PC-3 (cell line): ENCODE results near the gene TAS2R31. TPM values are rescaled to one million over a fixed set of nuclear protein-coding genes. Genes with fewer than 3 reads are reported as not detected.

Experiments used
- ATAC-seq: fragments of 200-7000 bp; cut with Tn5 transposase; 2 replicates; pipeline ENCODE4 v1.9.1; 2020; ENCODE audit warnings: mild to moderate bottlenecking, moderate library complexity
- Bru-seq: library from RNA; stranded (reverse); fragments of 400-500 nt; gene quantifications from one replicate; lab custom pipeline; 2021; lab: Mats Ljungman, UMichigan
- BruChase-seq, 2 experiments: library from RNA; stranded (reverse); fragments of 400-500 nt; gene quantifications; one replicate each; lab custom pipeline; 2021; lab: Mats Ljungman, UMichigan
- BruUV-seq: library from RNA; stranded (reverse); fragments of 400-500 nt; replicated peaks from 2 replicates; lab custom pipeline; 2021; lab: Mats Ljungman, UMichigan
- CTCF ChIA-PET: fragments of 300-600 bp; sonication (Branson Sonifier 250); formaldehyde crosslinking; loops from one replicate; lab custom pipeline; 2022; ENCODE audit warnings: antibody characterized with exemption; lab: Charles Lee
- POLR2A ChIA-PET: fragments of 300-600 bp; sonication (Branson Sonifier 250); formaldehyde crosslinking; loops from one replicate; lab custom pipeline; 2022; ENCODE audit warnings: antibody characterized with exemption; ENCODE audit not compliant: unreplicated experiment; lab: Charles Lee
- DNase-seq: peaks from one replicate; pipeline ENCODE4 v3.0.0-alpha.2; 2015
- H2AFZ ChIP-seq: fragments of 300-600 bp; sonication (generic); 2 replicates; pipeline ENCODE4 v1.6.0; 2016; ENCODE audit warnings: antibody characterized with exemption, low read length
- H3F3A ChIP-seq: fragments of 300-600 bp; sonication (generic); one replicate; pipeline ENCODE4 v1.6.0; 2017; ENCODE audit warnings: antibody characterized with exemption, low read length, control low read depth, mild to moderate bottlenecking; ENCODE audit not compliant: unreplicated experiment
- H3K27ac ChIP-seq: fragments of 300-600 bp; sonication (generic); 2 replicates; pipeline ENCODE4 v1.5.1; 2016; ENCODE audit warnings: mild to moderate bottlenecking, low read length
- H3K27me3 ChIP-seq: fragments of 300-600 bp; sonication (generic); 2 replicates; pipeline ENCODE4 v1.6.1; 2016; ENCODE audit warnings: low read length, mixed read lengths
- H3K36me3 ChIP-seq: fragments of 300-600 bp; sonication (generic); 2 replicates; pipeline ENCODE4 v1.6.1; 2016; ENCODE audit warnings: low read depth, mixed run types, low read length, mixed read lengths
- H3K4me1 ChIP-seq: fragments of 300-600 bp; sonication (generic); 2 replicates; pipeline ENCODE4 v1.5.1; 2016; ENCODE audit warnings: low read length; ENCODE audit not compliant: insufficient read depth
- H3K4me2 ChIP-seq: fragments of 300-600 bp; sonication (generic); 2 replicates; pipeline ENCODE4 v1.6.0; 2016; ENCODE audit warnings: low read length
- H3K4me3 ChIP-seq: fragments of 300-600 bp; sonication (generic); 2 replicates; pipeline ENCODE4 v1.5.1; 2016; ENCODE audit warnings: mild to moderate bottlenecking, low read length, mixed read lengths
- H3K79me2 ChIP-seq: fragments of 300-600 bp; sonication (generic); 2 replicates; pipeline ENCODE4 v1.6.1; 2017; ENCODE audit warnings: low read length, mixed read lengths
- H3K9ac ChIP-seq: fragments of 300-600 bp; sonication (generic); 2 replicates; pipeline ENCODE4 v1.6.0; 2016; ENCODE audit warnings: mild to moderate bottlenecking, low read length
- H3K9me2 ChIP-seq: fragments of 300-600 bp; sonication (generic); replicated peaks from 2 replicates; pipeline ENCODE4 v1.6.1; 2016; ENCODE audit warnings: mixed run types, low read length, mixed read lengths
- H3K9me3 ChIP-seq: fragments of 300-600 bp; sonication (generic); 2 replicates; pipeline ENCODE4 v1.6.1; 2016; ENCODE audit warnings: low read length, mixed read lengths
- H4K20me1 ChIP-seq: fragments of 300-600 bp; sonication (generic); 2 replicates; pipeline ENCODE4 v1.6.1; 2016; ENCODE audit warnings: low read length, mixed read lengths
- EZH2 ChIP-seq: fragments of 300-600 bp; sonication (generic); IDR thresholded peaks from one replicate; pipeline ENCODE4 v1.6.1; 2017; ENCODE audit warnings: antibody characterized with exemption, mild to moderate bottlenecking, low read length; ENCODE audit not compliant: unreplicated experiment
- EZH2phosphoT487 ChIP-seq: fragments of 300-600 bp; sonication (generic); IDR thresholded peaks from 2 replicates; pipeline ENCODE4 v1.6.1; 2018; ENCODE audit warnings: mild to moderate bottlenecking, antibody characterized with exemption, low read length, borderline replicate concordance
- intact Hi-C: fragments of 100-400 bp; cut with micrococcal nuclease; formaldehyde crosslinking; loops from 2 replicates; pipeline ENCODE4 v1.9.0; 2023
- long read RNA-seq: library from polyadenylated mRNA; unstranded; transcript quantifications from one replicate; pipeline ENCODE4 v2.0.0, GENCODE V29; 2021; ENCODE audit not compliant: unreplicated experiment
- total RNA-seq: library from RNA; depleted of rRNA; stranded (reverse); fragments of >200 nt; gene quantifications from 2 replicates; pipeline ENCODE4 v1.2.3, GENCODE V29; 2014; rRNA removed
- TF ChIP-seq, protein P1 (sequence below): fragments of 300-600 bp; sonication (generic); conservative IDR thresholded peaks from 2 replicates; pipeline ENCODE4 v1.5.1; 2017; ENCODE audit warnings: antibody characterized with exemption, low read depth, mild to moderate bottlenecking, low read length

Gene TAS2R31
- 0.55 and 0.75 TPM in 2 replicates for total RNA-seq
- percentile 78 among the genes with signal in this experiment for Bru-seq, nascent RNA
- percentile 68 among the genes with signal in this experiment for BruChase-seq, experiment 1, labeled RNA remaining after a 6-hour chase
- BruChase-seq, experiment 2, labeled RNA remaining after a 2-hour chase, result percentile 88 among the genes with signal in this experiment
- long read RNA-seq, result 0 reads

DNA sequence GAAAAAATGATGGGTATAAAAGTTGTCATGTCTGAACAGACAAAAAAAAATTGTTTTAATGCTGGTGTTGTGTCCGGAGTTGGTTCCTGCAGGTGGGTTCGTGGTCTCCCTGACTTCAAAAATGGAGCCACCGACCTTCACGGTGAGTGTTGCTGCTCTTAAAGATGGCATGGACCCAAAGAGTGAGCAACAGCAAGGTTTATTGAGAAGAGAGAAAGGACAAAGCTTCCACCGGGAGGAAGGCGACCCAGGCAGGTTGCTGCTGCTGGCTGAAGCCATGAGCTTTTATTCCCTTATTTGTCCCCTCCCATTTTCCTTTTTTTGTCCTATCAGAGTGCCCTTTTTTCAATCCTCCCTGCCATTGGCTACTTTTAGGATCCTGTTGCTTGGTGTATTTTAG is at the start of gene TAS2R31:
TSS of gene TAS2R31 (minus strand) at position 101 of the 400 bp plus-strand sequence. CDS start at position 29, 72 bp downstream.
- DNase-seq (no peak), ATAC-seq (no peak)
- ChIA-PET CTCF (no interaction called here), POLR2A (no interaction called here)
- no peaks in the 10 kb centered on the region for H4K20me1 ChIP-seq
- no peaks in the 10 kb centered on the region for H3F3A ChIP-seq
- H3K9me3 ChIP-seq, result no peaks in the 10 kb centered on the region
- BruUV-seq, result no TSS peak
- H3K36me3 ChIP-seq, result no peaks in the 10 kb centered on the region
- no peak within 1 kb of the TSS for H3K4me3 ChIP-seq
- H3K79me2 ChIP-seq, result no peaks in the 10 kb centered on the region
- H3K4me2 ChIP-seq, result no peak within 1 kb of the TSS
- no peak within 1 kb of the TSS for H3K27ac ChIP-seq
- H3K9me2 ChIP-seq, result no peaks in the 10 kb centered on the region
- H3K27me3 ChIP-seq, result no peaks in the 10 kb centered on the region
- H3K9ac ChIP-seq, result no peak within 1 kb of the TSS
- intact Hi-C loops, result no loop called here
- no peaks in the 10 kb centered on the region for H3K4me1 ChIP-seq
- H2AFZ ChIP-seq, result no peak within 1 kb of the TSS
- TF ChIP-seq EZH2 (no peak), EZH2phosphoT487 (no peak)
- TF ChIP-seq, protein P1, sequence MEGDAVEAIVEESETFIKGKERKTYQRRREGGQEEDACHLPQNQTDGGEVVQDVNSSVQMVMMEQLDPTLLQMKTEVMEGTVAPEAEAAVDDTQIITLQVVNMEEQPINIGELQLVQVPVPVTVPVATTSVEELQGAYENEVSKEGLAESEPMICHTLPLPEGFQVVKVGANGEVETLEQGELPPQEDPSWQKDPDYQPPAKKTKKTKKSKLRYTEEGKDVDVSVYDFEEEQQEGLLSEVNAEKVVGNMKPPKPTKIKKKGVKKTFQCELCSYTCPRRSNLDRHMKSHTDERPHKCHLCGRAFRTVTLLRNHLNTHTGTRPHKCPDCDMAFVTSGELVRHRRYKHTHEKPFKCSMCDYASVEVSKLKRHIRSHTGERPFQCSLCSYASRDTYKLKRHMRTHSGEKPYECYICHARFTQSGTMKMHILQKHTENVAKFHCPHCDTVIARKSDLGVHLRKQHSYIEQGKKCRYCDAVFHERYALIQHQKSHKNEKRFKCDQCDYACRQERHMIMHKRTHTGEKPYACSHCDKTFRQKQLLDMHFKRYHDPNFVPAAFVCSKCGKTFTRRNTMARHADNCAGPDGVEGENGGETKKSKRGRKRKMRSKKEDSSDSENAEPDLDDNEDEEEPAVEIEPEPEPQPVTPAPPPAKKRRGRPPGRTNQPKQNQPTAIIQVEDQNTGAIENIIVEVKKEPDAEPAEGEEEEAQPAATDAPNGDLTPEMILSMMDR, result no peak

- ATAC-seq, result no peak
- no TSS peak for BruUV-seq
These were observed 47.0 kb upstream of the TAS2R31 start for GRCh38 chr12:11078246-11078645.

DNA sequence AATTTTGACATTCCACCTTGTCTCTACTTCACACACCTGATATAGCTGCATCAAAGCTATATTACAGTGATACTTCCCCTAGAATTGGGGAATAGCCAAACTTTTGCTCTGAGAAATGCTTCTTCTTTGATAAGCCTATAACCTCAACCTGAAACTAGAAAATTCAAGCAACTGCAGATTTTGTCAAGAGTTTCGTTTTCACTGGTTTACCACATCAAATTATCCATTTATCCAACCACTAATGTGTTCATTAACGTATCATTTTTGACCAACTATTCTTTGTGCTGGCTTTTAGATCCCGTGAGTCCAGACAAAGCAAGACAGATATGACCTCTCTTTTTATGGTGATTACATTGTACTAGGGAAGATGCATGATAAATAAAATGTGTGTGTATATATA is 44.4 kb upstream of the TAS2R31 start:
- Histone ChIP-seq H3K27ac (no peak overlapping the region), H3K4me2 (no peak overlapping the region), H2AFZ (no peak overlapping the region), H3K36me3 (no peaks in the 10 kb centered on the region), H3F3A (no peaks in the 10 kb centered on the region), H3K79me2 (no peaks in the 10 kb centered on the region), H3K4me3 (no peak overlapping the region), H3K9me3 (no peaks in the 10 kb centered on the region), H3K4me1 (no peaks in the 10 kb centered on the region), H3K9me2 (no peaks in the 10 kb centered on the region), H3K9ac (no peak overlapping the region), H4K20me1 (no peaks in the 10 kb centered on the region), H3K27me3 (no peaks in the 10 kb centered on the region)
- TF ChIP-seq EZH2phosphoT487 (no peak), EZH2 (no peak)
- TF ChIP-seq, protein P1, result no peak
- DNase-seq, result no peak
- BruUV-seq, result no TSS peak
- CTCF ChIA-PET, result no interaction called here
- POLR2A ChIA-PET, result no interaction called here
- no peak for ATAC-seq
- intact Hi-C loops, result no loop called here

More at GRCh38 chr12:11078246-11078645, 47.0 kb upstream of the TAS2R31 start:
- H3K4me1 ChIP-seq, result no peaks in the 10 kb centered on the region
- no peaks in the 10 kb centered on the region for H3K27me3 ChIP-seq
- no peak for DNase-seq
- intact Hi-C loops, result no loop called here
- no peaks in the 10 kb centered on the region for H4K20me1 ChIP-seq
- H2AFZ ChIP-seq, result no peak overlapping the region
- H3K27ac ChIP-seq, result no peak overlapping the region
- no peaks in the 10 kb centered on the region for H3F3A ChIP-seq
- no peak overlapping the region for H3K9ac ChIP-seq
- H3K79me2 ChIP-seq, result no peaks in the 10 kb centered on the region
- ChIA-PET POLR2A (no interaction called here), CTCF (no interaction called here)
- no peaks in the 10 kb centered on the region for H3K9me3 ChIP-seq
- H3K4me3 ChIP-seq, result no peak overlapping the region
- no peaks in the 10 kb centered on the region for H3K36me3 ChIP-seq
- no peaks in the 10 kb centered on the region for H3K9me2 ChIP-seq
- TF ChIP-seq EZH2phosphoT487 (no peak), EZH2 (no peak)
- TF ChIP-seq, protein P1, result no peak
- no peak overlapping the region for H3K4me2 ChIP-seq
